ENCODE data around the gene KRT9.

The KRT9 gene

DNA sequence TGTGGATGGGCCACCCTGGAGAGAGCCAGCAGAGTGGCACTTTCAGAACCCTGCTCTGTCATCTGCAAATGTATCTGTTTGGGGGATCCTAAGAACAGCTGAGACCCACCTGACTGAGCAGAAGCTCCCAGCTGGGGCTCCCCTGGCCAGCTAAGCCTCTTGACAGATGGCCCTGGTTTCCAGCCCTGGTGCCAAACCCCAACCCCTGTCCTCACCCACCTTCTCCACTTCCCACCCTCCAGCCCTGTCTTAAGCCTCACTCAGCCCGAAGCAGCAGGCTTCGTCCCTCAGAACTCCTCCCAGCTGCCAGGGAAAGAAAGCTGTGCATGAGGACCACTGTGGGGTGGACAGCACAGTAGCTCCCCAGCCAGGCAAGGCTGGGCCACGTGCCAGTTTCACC is 3.5 kb upstream of the KRT9 start:
- Histone ChIP-seq H3K27ac (ENCODE audit: low read depth, low read length) (no peak overlapping the region), H3K36me3 (ENCODE audit: control insufficient read depth, insufficient read depth, low read length) (no peaks in the 10 kb centered on the region), H3K4me1 (ENCODE audit: control insufficient read depth, insufficient read depth, low read length) (peaks cover 8% of the 10 kb centered on the region), H3K9me3 (ENCODE audit: control insufficient read depth, insufficient read depth, low read depth, low read length) (no peaks in the 10 kb centered on the region), H3K4me3 (ENCODE audit: low read depth, low read length) (no peak overlapping the region), H3K27me3 (ENCODE audit: control insufficient read depth, insufficient read depth, low read length) (peaks cover 4% of the 10 kb centered on the region; the same call in 1 of the 2 replicates), H3K9ac (ENCODE audit: low read length) (no peak overlapping the region)

GRCh38 chr17:41567317-41567716 is 4.5 kb downstream of the KRT9 start:
- Histone ChIP-seq H3K36me3 (ENCODE audit: control insufficient read depth, insufficient read depth, low read length) (no peaks in the 10 kb centered on the region), H3K27me3 (ENCODE audit: control insufficient read depth, insufficient read depth, low read length) (peaks cover 9% of the 10 kb centered on the region; the same call in 1 of the 2 replicates), H3K9ac (ENCODE audit: low read length) (no peak overlapping the region), H3K9me3 (ENCODE audit: control insufficient read depth, insufficient read depth, low read depth, low read length) (no peaks in the 10 kb centered on the region), H3K27ac (ENCODE audit: low read depth, low read length) (no peak overlapping the region), H3K4me3 (ENCODE audit: low read depth, low read length) (no peak overlapping the region), H3K4me1 (ENCODE audit: control insufficient read depth, insufficient read depth, low read length) (peaks cover 5% of the 10 kb centered on the region; the same call in 1 of the 2 replicates)

- peaks cover 9% of the 10 kb centered on the region; the same call in 1 of the 2 replicates for H3K27me3 ChIP-seq (ENCODE audit: control insufficient read depth, insufficient read depth, low read length)
- no peaks in the 10 kb centered on the region for H3K36me3 ChIP-seq (ENCODE audit: control insufficient read depth, insufficient read depth, low read length)
- H3K9ac ChIP-seq (ENCODE audit: low read length): no peak overlapping the region
- no peaks in the 10 kb centered on the region for H3K9me3 ChIP-seq (ENCODE audit: control insufficient read depth, insufficient read depth, low read depth, low read length)
- H3K27ac ChIP-seq (ENCODE audit: low read depth, low read length): no peak overlapping the region
- H3K4me3 ChIP-seq (ENCODE audit: low read depth, low read length): no peak overlapping the region
- H3K4me1 ChIP-seq (ENCODE audit: control insufficient read depth, insufficient read depth, low read length): peaks cover 5% of the 10 kb centered on the region; the same call in 1 of the 2 replicates
Observed at GRCh38 chr17:41565338-41565737, 6.5 kb downstream of the KRT9 start.

DNA sequence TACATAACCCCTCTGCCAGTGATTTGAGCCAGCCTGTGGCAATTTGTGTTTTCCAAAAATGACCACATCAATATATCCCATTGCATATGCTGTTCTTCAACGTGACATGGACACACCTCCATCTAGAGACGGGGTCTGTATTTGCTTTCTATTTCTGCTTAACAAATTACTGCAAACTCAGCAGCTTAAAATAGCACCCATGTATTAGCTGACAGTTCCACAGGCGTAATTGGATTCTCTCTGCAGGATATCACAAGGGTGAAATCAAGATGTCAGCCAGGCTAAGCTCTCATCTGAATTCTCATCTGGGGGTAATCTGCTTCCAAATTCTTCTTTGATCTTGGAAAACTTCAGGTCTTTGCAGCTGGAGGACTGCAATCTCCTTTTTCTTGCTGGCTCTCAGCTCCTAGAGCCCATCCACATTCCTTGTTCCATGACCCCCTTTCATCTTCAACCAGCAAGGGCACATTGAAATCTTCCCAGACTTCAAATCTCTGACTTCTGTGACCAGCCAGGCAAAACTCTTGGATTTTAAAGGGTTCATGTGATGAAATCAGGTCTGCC is 8.2 kb downstream of the KRT9 start:
- peaks cover 5% of the 10 kb centered on the region; the same call in 1 of the 2 replicates for H3K4me1 ChIP-seq (ENCODE audit: control insufficient read depth, insufficient read depth, low read length)
- 0 out of 2 replicates have a peak, but pooled peaks cover 5% of the 10 kb centered on the region for H3K27me3 ChIP-seq (ENCODE audit: control insufficient read depth, insufficient read depth, low read length)
- H3K36me3 ChIP-seq (ENCODE audit: control insufficient read depth, insufficient read depth, low read length): no peaks in the 10 kb centered on the region
- H3K9ac ChIP-seq (ENCODE audit: low read length): no peak overlapping the region
- no peaks in the 10 kb centered on the region for H3K9me3 ChIP-seq (ENCODE audit: control insufficient read depth, insufficient read depth, low read depth, low read length)
- H3K27ac ChIP-seq (ENCODE audit: low read depth, low read length): no peak overlapping the region
- H3K4me3 ChIP-seq (ENCODE audit: low read depth, low read length): no peak overlapping the region

GRCh38 chr17:41561554-41561953 is 10.3 kb downstream of the KRT9 start:
- Histone ChIP-seq H3K9me3 (ENCODE audit: control insufficient read depth, insufficient read depth, low read depth, low read length) (no peaks in the 10 kb centered on the region), H3K36me3 (ENCODE audit: control insufficient read depth, insufficient read depth, low read length) (no peaks in the 10 kb centered on the region), H3K27me3 (ENCODE audit: control insufficient read depth, insufficient read depth, low read length) (no peaks in the 10 kb centered on the region), H3K9ac (ENCODE audit: low read length) (no peak overlapping the region), H3K4me3 (ENCODE audit: low read depth, low read length) (no peak overlapping the region), H3K27ac (ENCODE audit: low read depth, low read length) (no peak overlapping the region), H3K4me1 (ENCODE audit: control insufficient read depth, insufficient read depth, low read length) (peaks cover 5% of the 10 kb centered on the region; the same call in 1 of the 2 replicates)

- Histone ChIP-seq H3K4me1 (ENCODE audit: control insufficient read depth, insufficient read depth, low read length) (peaks cover 5% of the 10 kb centered on the region; the same call in 1 of the 2 replicates), H3K4me3 (ENCODE audit: low read depth, low read length) (no peak overlapping the region), H3K36me3 (ENCODE audit: control insufficient read depth, insufficient read depth, low read length) (no peaks in the 10 kb centered on the region), H3K9me3 (ENCODE audit: control insufficient read depth, insufficient read depth, low read depth, low read length) (no peaks in the 10 kb centered on the region), H3K27ac (ENCODE audit: low read depth, low read length) (no peak overlapping the region), H3K9ac (ENCODE audit: low read length) (no peak overlapping the region), H3K27me3 (ENCODE audit: control insufficient read depth, insufficient read depth, low read length) (no peaks in the 10 kb centered on the region)
Observed at GRCh38 chr17:41559548-41559947, 12.3 kb downstream of the KRT9 start.

GRCh38 chr17:41556931-41557330 is 14.9 kb downstream of the KRT9 start:
- Histone ChIP-seq H3K4me3 (ENCODE audit: low read depth, low read length) (no peak overlapping the region), H3K9ac (ENCODE audit: low read length) (no peak overlapping the region), H3K36me3 (ENCODE audit: control insufficient read depth, insufficient read depth, low read length) (no peaks in the 10 kb centered on the region), H3K27ac (ENCODE audit: low read depth, low read length) (no peak overlapping the region), H3K9me3 (ENCODE audit: control insufficient read depth, insufficient read depth, low read depth, low read length) (no peaks in the 10 kb centered on the region), H3K4me1 (ENCODE audit: control insufficient read depth, insufficient read depth, low read length) (no peaks in the 10 kb centered on the region), H3K27me3 (ENCODE audit: control insufficient read depth, insufficient read depth, low read length) (no peaks in the 10 kb centered on the region)

- Histone ChIP-seq H3K9ac (ENCODE audit: low read length) (no peak overlapping the region), H3K4me3 (ENCODE audit: low read depth, low read length) (no peak overlapping the region), H3K27me3 (ENCODE audit: control insufficient read depth, insufficient read depth, low read length) (no peaks in the 10 kb centered on the region), H3K36me3 (ENCODE audit: control insufficient read depth, insufficient read depth, low read length) (no peaks in the 10 kb centered on the region), H3K27ac (ENCODE audit: low read depth, low read length) (no peak overlapping the region), H3K9me3 (ENCODE audit: control insufficient read depth, insufficient read depth, low read depth, low read length) (no peaks in the 10 kb centered on the region), H3K4me1 (ENCODE audit: control insufficient read depth, insufficient read depth, low read length) (no peaks in the 10 kb centered on the region)
Observed at GRCh38 chr17:41556306-41556705, 15.6 kb downstream of the KRT9 start.

DNA sequence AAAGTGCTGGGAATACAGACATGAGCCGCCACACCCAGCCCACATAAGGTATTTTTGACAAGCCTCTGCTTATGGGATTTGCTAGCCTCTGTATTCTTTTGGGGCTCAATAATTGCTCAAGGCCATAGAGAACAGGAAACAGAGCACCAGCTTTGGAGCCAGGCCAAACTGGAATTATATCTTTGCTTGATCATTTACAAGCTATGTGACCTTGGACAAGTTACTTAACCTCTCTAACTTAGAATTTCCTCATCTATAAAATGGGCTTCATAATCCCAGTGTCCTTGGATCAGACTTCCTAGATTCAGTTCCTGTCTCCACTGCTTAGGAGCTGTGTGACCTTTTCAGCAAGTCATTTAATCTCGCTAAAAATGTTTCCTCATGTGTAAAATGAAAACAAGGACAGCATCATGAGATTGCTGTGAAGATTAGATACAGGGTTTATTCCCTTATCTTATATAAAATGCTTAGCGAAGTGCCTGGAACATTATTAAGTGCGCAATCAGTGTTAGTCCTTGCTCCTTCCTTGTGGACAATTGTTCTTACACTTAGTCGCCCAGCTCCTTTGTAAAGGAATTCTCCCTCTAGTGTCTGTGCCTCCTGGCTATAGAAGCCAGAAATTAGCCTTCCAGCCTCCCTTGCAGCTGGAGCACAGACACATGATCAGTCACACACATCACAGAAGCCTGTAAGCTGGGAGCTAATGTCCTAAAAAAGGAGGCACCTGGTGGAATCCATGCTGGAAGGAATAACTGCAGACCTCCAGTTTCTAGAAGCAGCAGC is 16.6 kb downstream of the KRT9 start:
- H3K36me3 ChIP-seq (ENCODE audit: control insufficient read depth, insufficient read depth, low read length): no peaks in the 10 kb centered on the region
- no peak overlapping the region for H3K27ac ChIP-seq (ENCODE audit: low read depth, low read length)
- no peak overlapping the region for H3K4me3 ChIP-seq (ENCODE audit: low read depth, low read length)
- H3K4me1 ChIP-seq (ENCODE audit: control insufficient read depth, insufficient read depth, low read length): no peaks in the 10 kb centered on the region
- no peaks in the 10 kb centered on the region for H3K27me3 ChIP-seq (ENCODE audit: control insufficient read depth, insufficient read depth, low read length)
- no peak overlapping the region for H3K9ac ChIP-seq (ENCODE audit: low read length)
- no peaks in the 10 kb centered on the region for H3K9me3 ChIP-seq (ENCODE audit: control insufficient read depth, insufficient read depth, low read depth, low read length)

DNA sequence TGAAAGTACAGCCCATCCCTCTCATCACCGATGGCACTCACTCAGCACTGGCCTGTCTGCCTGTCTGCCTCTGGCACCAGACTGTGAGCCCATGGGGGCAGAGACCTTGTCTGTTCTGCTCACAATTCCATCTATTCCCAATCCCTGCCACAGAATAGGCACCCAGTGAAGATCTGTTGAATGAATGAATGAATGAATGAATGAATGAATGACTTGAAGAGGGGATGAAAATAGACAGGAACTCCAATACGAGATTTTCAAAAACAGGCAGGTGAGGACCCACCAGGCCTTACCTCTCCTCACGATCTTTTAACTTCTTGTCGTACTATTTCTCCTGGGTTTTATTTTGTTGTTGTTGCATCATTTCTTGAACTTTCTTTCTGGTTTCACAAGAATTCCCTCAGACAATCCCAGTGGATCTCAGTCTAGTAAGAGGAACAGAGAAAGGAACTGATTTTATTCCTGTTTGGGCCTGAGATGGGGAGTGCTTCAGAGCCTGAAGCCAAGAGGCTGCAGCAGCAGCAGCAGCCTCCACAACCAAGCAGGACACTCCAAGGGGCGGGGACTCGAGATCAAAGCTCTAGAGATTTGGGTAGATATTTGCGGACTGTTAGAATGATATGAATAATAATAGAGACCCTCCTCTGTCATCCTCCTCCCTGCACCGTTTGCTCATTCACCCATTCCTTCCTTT is 17.7 kb downstream of the KRT9 start:
- H3K27me3 ChIP-seq (ENCODE audit: control insufficient read depth, insufficient read depth, low read length): no peaks in the 10 kb centered on the region
- no peak overlapping the region for H3K4me3 ChIP-seq (ENCODE audit: low read depth, low read length)
- H3K4me1 ChIP-seq (ENCODE audit: control insufficient read depth, insufficient read depth, low read length): peaks cover 4% of the 10 kb centered on the region; the same call in 1 of the 2 replicates

GRCh38 chr17:41553176-41553575 is 18.7 kb downstream of the KRT9 start:
- no peaks in the 10 kb centered on the region for H3K9me3 ChIP-seq (ENCODE audit: control insufficient read depth, insufficient read depth, low read depth, low read length)
- no peak overlapping the region for H3K9ac ChIP-seq (ENCODE audit: low read length)
- H3K27ac ChIP-seq (ENCODE audit: low read depth, low read length): no peak overlapping the region
- H3K4me3 ChIP-seq (ENCODE audit: low read depth, low read length): no peak overlapping the region
- peaks cover 10% of the 10 kb centered on the region for H3K4me1 ChIP-seq (ENCODE audit: control insufficient read depth, insufficient read depth, low read length)
- H3K36me3 ChIP-seq (ENCODE audit: control insufficient read depth, insufficient read depth, low read length): no peaks in the 10 kb centered on the region
- no peaks in the 10 kb centered on the region for H3K27me3 ChIP-seq (ENCODE audit: control insufficient read depth, insufficient read depth, low read length)

More for the DNA sequence above, 17.7 kb downstream of the KRT9 start:
- Histone ChIP-seq H3K36me3 (ENCODE audit: control insufficient read depth, insufficient read depth, low read length) (no peaks in the 10 kb centered on the region), H3K27ac (ENCODE audit: low read depth, low read length) (no peak overlapping the region), H3K9ac (ENCODE audit: low read length) (no peak overlapping the region), H3K9me3 (ENCODE audit: control insufficient read depth, insufficient read depth, low read depth, low read length) (no peaks in the 10 kb centered on the region)

Data from HUES6 (cell line).